Central memory CD8-positive, alpha-beta T cell (primary cell): ENCODE results near the gene TSPAN31.

ENCODE experiments used
- ATAC-seq: fragments of 150-1000 bp; cut with Tn5 transposase; replicated peaks from 2 replicates; pipeline ENCODE4 v1.10.0; 2022; ENCODE audit warnings: mild to moderate bottlenecking, moderate FRiP score, moderate number of reproducible peaks; ENCODE audit not compliant: poor library complexity, severe bottlenecking; ENCODE audit errors: extremely low read depth
- DNase-seq, 2 donors: peaks; one replicate each; pipeline ENCODE4 v3.0.0; 2021; ENCODE audit warnings: low spot score in 2 of 2
- H3K27ac Mint-ChIP-seq: one replicate; pipeline ENCODE4 v1.8.0; 2022; ENCODE audit warnings: low read depth, mild to moderate bottlenecking, moderate library complexity, mixed read lengths
- H3K27me3 Mint-ChIP-seq: one replicate; pipeline ENCODE4 v1.8.0; 2022; ENCODE audit warnings: mixed read lengths
- H3K36me3 Mint-ChIP-seq: one replicate; pipeline ENCODE4 v1.8.0; 2022; ENCODE audit warnings: mild to moderate bottlenecking, moderate library complexity, mixed read lengths; ENCODE audit not compliant: insufficient read depth
- H3K4me1 Mint-ChIP-seq: one replicate; pipeline ENCODE4 v1.8.0; 2022; ENCODE audit warnings: mixed read lengths
- H3K4me3 Mint-ChIP-seq: one replicate; pipeline ENCODE4 v1.8.0; 2022; ENCODE audit warnings: mild to moderate bottlenecking, moderate library complexity, mixed read lengths
- H3K9me3 Mint-ChIP-seq: one replicate; pipeline ENCODE4 v1.8.0; 2022; ENCODE audit warnings: mixed read lengths

The TSPAN31 gene

DNA sequence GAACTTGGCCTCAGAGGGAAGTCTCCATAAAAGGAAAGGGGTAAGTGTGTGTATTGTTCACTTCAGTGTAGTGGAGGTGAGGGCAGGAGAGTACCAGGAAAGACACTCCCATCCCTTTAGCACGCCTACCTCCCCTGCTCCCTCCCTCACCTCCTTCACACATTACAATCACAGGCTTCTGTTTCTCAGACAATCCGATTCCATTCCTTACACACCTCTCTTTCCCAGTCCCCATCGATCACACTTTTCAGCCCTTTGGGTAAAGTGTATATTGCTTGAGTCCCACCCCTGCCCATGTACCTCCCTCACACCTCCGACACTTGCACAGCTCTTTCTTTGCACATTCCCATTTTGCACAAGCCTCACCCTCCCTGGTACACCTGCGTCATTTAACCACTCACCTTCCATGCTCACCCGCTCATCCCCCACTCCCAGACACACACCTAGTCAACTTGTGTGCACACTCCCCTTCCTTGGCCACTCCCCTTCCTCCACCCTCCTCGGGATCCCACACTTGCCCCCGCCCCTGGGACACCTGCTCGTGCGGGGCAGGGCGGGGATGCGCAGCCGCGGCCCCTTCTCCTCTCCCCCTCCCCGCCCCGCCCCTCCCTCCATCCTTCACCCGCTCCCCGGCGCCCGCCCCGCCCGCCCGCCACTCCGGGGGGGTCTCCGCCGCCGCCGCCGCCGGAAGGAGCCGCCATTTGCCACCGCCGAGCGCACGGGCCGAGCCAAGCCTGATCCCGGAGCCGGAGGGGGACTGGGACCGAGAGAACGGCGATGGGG lies 9.8 kb downstream of the TSPAN31 start, which contains the start of gene MARCHF9:
Gene MARCHF9, plus strand, starts transcription at position 693 of the 783 bp plus-strand sequence. CDS start 426 bp downstream, outside the sequence.
- H3K9me3 Mint-ChIP-seq, result no peaks in the 10 kb centered on the region
- H3K4me1 Mint-ChIP-seq, result peaks cover 62% of the 10 kb centered on the region
- H3K4me3 Mint-ChIP-seq, result peak within 1 kb of the TSS; percentile 77
- DNase-seq, result peak; percentile 53 to 56
- H3K27ac Mint-ChIP-seq, result peak within 1 kb of the TSS; percentile 80
- H3K27me3 Mint-ChIP-seq, result no peaks in the 10 kb centered on the region
- ATAC-seq, result peak; percentile 17
- peaks cover 28% of the 10 kb centered on the region for H3K36me3 Mint-ChIP-seq

- ATAC-seq (no peak), DNase-seq (no peak)
- H3K4me3 Mint-ChIP-seq, result peak overlapping the region; percentile 77
- H3K9me3 Mint-ChIP-seq, result no peaks in the 10 kb centered on the region
- no peak overlapping the region for H3K27ac Mint-ChIP-seq
- peaks cover 28% of the 10 kb centered on the region for H3K36me3 Mint-ChIP-seq
- H3K4me1 Mint-ChIP-seq, result peaks cover 66% of the 10 kb centered on the region
- no peaks in the 10 kb centered on the region for H3K27me3 Mint-ChIP-seq
These were observed 10.3 kb downstream of the TSPAN31 start for GRCh38 chr12:57755194-57755453.

DNA sequence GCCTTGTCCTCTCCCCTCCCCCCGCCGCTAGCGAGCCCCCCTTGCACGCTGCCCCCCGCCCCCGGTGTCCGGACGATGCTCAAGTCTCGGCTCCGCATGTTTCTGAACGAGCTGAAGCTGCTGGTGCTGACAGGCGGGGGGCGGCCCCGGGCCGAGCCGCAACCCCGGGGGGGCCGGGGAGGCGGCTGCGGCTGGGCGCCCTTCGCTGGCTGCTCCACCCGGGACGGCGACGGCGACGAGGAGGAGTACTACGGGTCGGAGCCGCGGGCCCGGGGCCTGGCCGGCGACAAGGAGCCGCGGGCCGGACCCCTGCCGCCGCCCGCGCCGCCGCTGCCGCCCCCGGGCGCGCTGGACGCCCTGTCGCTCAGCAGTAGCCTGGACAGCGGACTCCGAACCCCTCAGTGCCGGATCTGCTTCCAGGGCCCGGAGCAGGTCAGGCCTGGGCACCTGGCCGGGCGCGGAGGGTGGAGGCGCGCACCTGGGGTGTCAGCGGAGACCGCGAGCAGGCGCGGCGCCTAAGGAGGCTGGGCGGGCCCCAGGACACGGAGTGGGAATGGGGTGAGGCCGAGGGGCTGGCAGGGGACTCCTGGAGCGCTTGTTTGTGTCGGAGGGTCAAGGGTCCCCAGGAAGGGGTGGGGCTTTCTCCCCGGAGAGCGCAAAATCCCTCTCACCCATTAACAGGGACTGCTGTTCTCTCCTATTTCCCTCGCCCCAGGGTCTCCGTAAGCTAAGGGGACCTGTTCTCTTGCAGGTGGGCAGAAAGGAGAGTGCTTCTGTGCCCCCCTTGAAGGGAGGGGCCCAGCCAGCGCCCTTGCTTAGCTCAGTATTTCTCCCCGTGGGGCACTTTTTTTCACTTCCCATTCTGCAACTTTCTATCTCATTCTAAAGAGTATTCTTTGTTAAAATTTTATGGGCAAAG lies 10.9 kb downstream of the TSPAN31 start:
- Mint-ChIP-seq H3K36me3 (peaks cover 28% of the 10 kb centered on the region), H3K27me3 (no peaks in the 10 kb centered on the region), H3K4me3 (peak overlapping the region; percentile 77), H3K9me3 (no peaks in the 10 kb centered on the region), H3K4me1 (peaks cover 66% of the 10 kb centered on the region), H3K27ac (peak overlapping the region; percentile 75)
- ATAC-seq (no peak), DNase-seq (no peak)

DNA sequence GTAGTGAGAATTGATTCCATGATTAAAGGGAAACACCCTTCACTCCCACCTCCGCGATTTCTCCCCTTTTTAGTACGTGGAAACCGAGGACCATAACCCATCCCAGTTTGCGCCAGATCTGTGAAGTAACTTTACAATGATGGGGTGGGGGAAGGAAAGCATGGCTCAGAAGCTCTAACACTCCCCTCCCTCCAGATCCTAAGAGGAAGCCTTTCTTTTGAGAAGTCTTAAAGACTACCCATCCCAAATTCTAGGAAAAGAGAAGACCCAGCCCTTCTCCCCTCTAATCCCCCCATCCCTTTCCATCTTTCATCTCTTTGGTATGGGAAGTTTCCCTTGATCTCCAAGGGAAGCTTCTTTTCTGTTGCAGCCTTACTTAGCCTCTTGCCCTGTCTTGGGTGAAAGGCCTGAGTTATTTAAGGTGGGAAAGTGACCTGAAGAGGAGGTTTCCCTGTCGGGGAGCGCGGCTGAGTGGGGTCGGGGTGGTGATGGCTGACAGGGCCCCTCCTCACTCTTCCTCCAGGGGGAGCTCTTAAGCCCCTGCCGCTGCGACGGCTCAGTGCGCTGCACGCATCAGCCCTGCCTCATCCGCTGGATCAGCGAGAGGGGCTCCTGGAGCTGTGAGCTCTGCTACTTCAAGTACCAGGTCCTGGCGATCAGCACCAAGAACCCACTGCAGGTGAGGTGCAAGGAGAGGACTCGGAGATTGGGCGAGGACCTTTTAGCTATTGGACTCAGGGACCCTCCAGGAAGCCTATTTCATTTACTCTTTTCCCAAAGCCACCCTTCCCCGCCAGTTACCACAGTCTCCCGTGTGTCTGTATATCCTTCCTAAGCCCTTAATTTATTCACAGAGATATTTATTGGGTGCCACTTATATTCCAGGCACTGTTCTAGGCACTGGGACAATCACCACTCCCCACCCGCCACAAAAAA lies 11.8 kb downstream of the TSPAN31 start:
- H3K36me3 Mint-ChIP-seq, result peaks cover 22% of the 10 kb centered on the region
- H3K27me3 Mint-ChIP-seq, result no peaks in the 10 kb centered on the region
- H3K4me3 Mint-ChIP-seq, result peak overlapping the region; percentile 77
- H3K27ac Mint-ChIP-seq, result peak overlapping the region; percentile 75
- DNase-seq (peak; percentile 42 to 51), ATAC-seq (no peak)
- no peaks in the 10 kb centered on the region for H3K9me3 Mint-ChIP-seq
- peaks cover 58% of the 10 kb centered on the region for H3K4me1 Mint-ChIP-seq

GRCh38 chr12:57757771-57758170 lies 12.9 kb downstream of the TSPAN31 start:
- no peak overlapping the region for H3K4me3 Mint-ChIP-seq
- H3K36me3 Mint-ChIP-seq, result peaks cover 17% of the 10 kb centered on the region
- peaks cover 51% of the 10 kb centered on the region for H3K4me1 Mint-ChIP-seq
- no peak for DNase-seq
- H3K27me3 Mint-ChIP-seq, result no peaks in the 10 kb centered on the region
- no peak overlapping the region for H3K27ac Mint-ChIP-seq
- no peak for ATAC-seq
- no peaks in the 10 kb centered on the region for H3K9me3 Mint-ChIP-seq

GRCh38 chr12:57758552-57759359 lies 13.9 kb downstream of the TSPAN31 start:
- no peak for DNase-seq
- no peak for ATAC-seq
- Mint-ChIP-seq H3K9me3 (no peaks in the 10 kb centered on the region), H3K27ac (no peak overlapping the region), H3K27me3 (peaks cover 6% of the 10 kb centered on the region), H3K36me3 (peaks cover 16% of the 10 kb centered on the region), H3K4me1 (peaks cover 41% of the 10 kb centered on the region), H3K4me3 (no peak overlapping the region)

DNA sequence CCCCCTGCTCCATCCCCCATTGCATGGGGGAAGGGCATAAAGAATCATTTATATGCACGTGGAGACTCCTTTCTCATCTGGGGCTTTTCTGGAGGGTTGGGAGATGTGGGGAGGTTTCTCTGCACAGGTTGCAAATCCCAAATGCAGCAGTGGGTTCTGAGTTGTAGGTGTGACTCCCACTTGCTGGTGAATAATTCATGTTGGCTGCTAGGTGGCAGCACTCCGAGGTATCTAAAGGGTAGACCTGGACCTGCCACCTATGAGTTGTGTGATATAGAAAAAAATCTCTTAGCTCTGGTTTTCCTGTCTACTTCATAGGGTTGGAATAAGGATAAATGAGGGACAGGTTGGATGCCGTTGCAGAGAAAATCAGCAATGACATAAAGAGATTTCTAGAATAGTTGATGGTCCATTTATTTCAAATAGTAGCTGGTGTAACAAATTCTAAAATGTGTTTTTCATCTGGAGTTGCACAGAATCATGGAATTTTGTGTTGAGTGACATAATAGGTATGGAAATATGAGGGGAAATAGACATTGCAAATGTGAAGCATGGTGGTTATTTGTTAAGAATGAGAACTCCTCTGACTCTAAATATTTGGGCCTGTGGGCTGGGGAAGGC lies 14.6 kb downstream of the TSPAN31 start:
- ATAC-seq (peak; percentile 20), DNase-seq (no peak)
- Mint-ChIP-seq H3K9me3 (no peaks in the 10 kb centered on the region), H3K4me1 (peaks cover 39% of the 10 kb centered on the region), H3K27me3 (peaks cover 13% of the 10 kb centered on the region), H3K36me3 (peaks cover 16% of the 10 kb centered on the region), H3K27ac (no peak overlapping the region), H3K4me3 (no peak overlapping the region)

DNA sequence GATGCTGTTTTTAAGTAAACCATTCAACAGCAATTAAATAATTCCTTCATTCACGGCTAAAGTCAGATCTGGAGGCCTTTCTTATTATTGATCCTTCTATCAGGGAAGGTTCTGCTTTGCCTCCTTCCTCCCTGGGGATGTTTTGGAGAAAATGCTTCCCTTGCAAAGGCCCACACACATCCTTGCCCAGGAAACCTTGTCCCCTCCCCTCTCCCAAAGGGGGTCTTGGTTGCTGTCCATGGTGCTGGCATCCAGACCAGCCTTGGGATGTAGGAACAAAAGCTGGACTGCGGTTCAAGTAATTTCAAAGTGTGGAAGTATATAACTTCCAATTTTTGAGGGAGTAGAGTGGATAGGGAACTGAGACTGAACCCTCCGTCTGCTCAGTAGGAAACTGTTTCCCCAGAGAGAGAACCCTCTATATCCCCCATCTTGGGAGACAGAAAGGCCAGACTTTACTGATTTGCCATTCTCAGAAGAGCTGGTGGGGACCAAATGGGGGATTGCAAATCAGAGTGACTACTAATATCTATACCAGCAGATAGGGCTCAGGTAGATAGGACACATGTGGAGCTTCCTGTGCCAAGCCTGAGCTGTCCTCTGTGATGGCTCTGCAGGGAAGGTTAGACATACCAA lies 15.6 kb downstream of the TSPAN31 start:
- DNase-seq, result no peak
- Mint-ChIP-seq H3K36me3 (peaks cover 18% of the 10 kb centered on the region), H3K4me1 (peaks cover 41% of the 10 kb centered on the region), H3K4me3 (no peak overlapping the region), H3K27ac (no peak overlapping the region), H3K9me3 (no peaks in the 10 kb centered on the region), H3K27me3 (peaks cover 23% of the 10 kb centered on the region)
- ATAC-seq, result no peak

GRCh38 chr12:57761391-57761998 lies 16.7 kb downstream of the TSPAN31 start:
- no peak for ATAC-seq

DNA sequence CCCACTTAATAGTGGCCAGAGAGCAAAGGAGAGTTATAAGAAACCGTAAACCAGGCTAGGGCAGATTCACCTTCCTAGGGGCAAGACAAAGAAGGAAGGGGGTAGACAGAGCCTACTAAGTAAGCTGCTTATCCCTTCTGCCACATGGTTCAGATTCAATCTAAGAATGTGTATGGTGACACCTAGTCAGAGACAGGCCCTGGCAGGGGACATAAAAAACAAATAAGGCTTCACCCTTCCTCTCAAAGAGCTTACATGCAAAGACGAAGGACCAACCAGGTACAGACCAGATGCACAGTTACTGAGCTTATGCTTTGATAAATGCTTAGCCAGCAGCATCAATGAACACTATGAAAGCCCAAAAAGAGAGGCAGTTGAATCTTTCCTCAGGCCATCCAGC lies 17.6 kb downstream of the TSPAN31 start:
- Mint-ChIP-seq H3K4me1 (peaks cover 39% of the 10 kb centered on the region), H3K9me3 (no peaks in the 10 kb centered on the region), H3K27me3 (peaks cover 39% of the 10 kb centered on the region), H3K36me3 (peaks cover 6% of the 10 kb centered on the region), H3K4me3 (no peak overlapping the region), H3K27ac (no peak overlapping the region)
- DNase-seq (no peak), ATAC-seq (no peak)

More at GRCh38 chr12:57761391-57761998, 16.7 kb downstream of the TSPAN31 start:
- Mint-ChIP-seq H3K9me3 (no peaks in the 10 kb centered on the region), H3K36me3 (peaks cover 13% of the 10 kb centered on the region), H3K4me1 (peaks cover 42% of the 10 kb centered on the region), H3K27me3 (peaks cover 31% of the 10 kb centered on the region), H3K27ac (no peak overlapping the region), H3K4me3 (no peak overlapping the region)
- no peak for DNase-seq
